Measurements from ENCODE around the gene CEACAM18. TPM values are rescaled to one million over a fixed set of nuclear protein-coding genes. Genes with fewer than 3 reads are reported as not detected.

CEACAM18 gene
- total RNA-seq, 1 donor from 2014 or later: not detected

DNA sequence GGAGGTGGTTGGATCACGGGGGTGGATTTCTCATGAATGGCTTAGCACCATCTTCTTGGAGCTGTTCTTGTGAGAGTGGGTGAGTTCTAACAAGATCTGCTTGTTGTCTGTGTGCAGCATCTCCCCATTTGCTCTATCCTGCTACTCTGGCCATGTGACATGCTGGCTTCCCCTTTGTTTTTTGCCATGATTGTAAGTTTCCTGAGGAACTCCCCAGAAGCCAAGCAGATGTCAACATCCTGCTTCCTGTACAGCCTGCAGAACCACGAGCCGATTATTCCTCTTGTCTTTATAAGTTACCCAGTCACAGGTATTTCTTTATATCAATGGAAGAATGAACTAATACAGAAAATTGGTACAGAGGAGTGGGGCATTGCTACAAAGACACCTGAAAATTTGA is 25.6 kb downstream of the CEACAM18 start:
- H3K36me3 Mint-ChIP-seq (ENCODE audit: unreplicated experiment): no peaks in the 10 kb centered on the region
- DNase-seq (ENCODE audit: extremely low spot score, unreplicated experiment): peak; percentile 17
- H3K4me3 Mint-ChIP-seq (ENCODE audit: unreplicated experiment): no peak overlapping the region
- H3K27ac Mint-ChIP-seq (ENCODE audit: unreplicated experiment): no peak overlapping the region
- TF ChIP-seq, protein P1, sequence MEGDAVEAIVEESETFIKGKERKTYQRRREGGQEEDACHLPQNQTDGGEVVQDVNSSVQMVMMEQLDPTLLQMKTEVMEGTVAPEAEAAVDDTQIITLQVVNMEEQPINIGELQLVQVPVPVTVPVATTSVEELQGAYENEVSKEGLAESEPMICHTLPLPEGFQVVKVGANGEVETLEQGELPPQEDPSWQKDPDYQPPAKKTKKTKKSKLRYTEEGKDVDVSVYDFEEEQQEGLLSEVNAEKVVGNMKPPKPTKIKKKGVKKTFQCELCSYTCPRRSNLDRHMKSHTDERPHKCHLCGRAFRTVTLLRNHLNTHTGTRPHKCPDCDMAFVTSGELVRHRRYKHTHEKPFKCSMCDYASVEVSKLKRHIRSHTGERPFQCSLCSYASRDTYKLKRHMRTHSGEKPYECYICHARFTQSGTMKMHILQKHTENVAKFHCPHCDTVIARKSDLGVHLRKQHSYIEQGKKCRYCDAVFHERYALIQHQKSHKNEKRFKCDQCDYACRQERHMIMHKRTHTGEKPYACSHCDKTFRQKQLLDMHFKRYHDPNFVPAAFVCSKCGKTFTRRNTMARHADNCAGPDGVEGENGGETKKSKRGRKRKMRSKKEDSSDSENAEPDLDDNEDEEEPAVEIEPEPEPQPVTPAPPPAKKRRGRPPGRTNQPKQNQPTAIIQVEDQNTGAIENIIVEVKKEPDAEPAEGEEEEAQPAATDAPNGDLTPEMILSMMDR (IDR thresholded peaks at IDR 0.05): no peak
- no peaks in the 10 kb centered on the region for H3K27me3 Mint-ChIP-seq (ENCODE audit: unreplicated experiment)
- H3K4me1 Mint-ChIP-seq (ENCODE audit: unreplicated experiment): no peaks in the 10 kb centered on the region
- H3K9me3 Mint-ChIP-seq (ENCODE audit: unreplicated experiment): peaks cover 22% of the 10 kb centered on the region

DNA sequence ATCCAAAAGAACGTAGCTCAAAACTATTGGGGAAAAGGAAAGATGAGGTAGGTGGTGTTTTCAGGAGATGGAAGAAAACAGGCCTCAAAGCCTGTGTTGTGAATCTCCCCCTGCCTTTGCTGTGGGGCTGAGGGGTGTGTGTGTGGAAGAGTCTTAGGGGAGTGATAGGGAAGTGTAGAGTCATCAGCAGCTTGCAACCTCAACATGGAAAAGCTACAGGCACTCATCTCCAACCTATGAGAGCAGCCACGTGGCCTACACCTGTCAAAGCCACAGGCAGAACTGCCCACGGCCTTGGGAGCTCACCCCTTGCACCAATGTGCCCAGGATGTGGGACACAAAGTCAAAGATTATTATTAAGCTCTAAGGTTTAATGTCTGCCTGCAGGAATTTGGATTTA is 27.6 kb downstream of the CEACAM18 start:
- TF ChIP-seq, protein P1 (IDR thresholded peaks at IDR 0.05): no peak

DNA sequence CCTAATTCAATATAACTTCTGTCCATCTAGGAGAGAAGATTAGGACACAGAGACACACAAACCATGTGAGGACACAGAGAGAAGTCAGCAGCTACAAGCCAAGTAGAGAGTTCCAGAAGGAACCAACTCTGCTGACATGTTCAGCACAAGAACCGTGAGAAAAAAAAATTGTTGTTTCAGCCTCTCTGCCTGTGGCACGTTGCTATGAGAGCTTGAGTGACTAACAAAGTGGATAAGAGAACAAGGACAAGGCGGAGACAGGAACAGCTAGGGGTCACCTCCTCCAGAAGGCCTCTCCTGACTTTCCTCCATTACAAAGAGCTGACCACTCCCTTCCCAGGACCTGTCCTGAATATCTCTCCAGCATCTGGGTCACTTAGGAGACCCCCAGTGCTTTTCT is 28.9 kb downstream of the CEACAM18 start:
- Mint-ChIP-seq H3K9me3 (ENCODE audit: unreplicated experiment) (peaks cover 16% of the 10 kb centered on the region), H3K4me1 (ENCODE audit: unreplicated experiment) (no peaks in the 10 kb centered on the region), H3K36me3 (ENCODE audit: unreplicated experiment) (no peaks in the 10 kb centered on the region), H3K4me3 (ENCODE audit: unreplicated experiment) (no peak overlapping the region), H3K27ac (ENCODE audit: unreplicated experiment) (no peak overlapping the region), H3K27me3 (ENCODE audit: unreplicated experiment) (no peaks in the 10 kb centered on the region)
- DNase-seq (ENCODE audit: extremely low spot score, unreplicated experiment): peak; percentile 15
- TF ChIP-seq, protein P1 (IDR thresholded peaks at IDR 0.05): no peak

More for the DNA sequence above, 27.6 kb downstream of the CEACAM18 start:
- no peaks in the 10 kb centered on the region for H3K36me3 Mint-ChIP-seq (ENCODE audit: unreplicated experiment)
- H3K27me3 Mint-ChIP-seq (ENCODE audit: unreplicated experiment): no peaks in the 10 kb centered on the region
- no peak overlapping the region for H3K27ac Mint-ChIP-seq (ENCODE audit: unreplicated experiment)
- no peaks in the 10 kb centered on the region for H3K4me1 Mint-ChIP-seq (ENCODE audit: unreplicated experiment)
- DNase-seq (ENCODE audit: extremely low spot score, unreplicated experiment): peak; percentile 54
- H3K4me3 Mint-ChIP-seq (ENCODE audit: unreplicated experiment): no peak overlapping the region
- H3K9me3 Mint-ChIP-seq (ENCODE audit: unreplicated experiment): peaks cover 22% of the 10 kb centered on the region

DNA sequence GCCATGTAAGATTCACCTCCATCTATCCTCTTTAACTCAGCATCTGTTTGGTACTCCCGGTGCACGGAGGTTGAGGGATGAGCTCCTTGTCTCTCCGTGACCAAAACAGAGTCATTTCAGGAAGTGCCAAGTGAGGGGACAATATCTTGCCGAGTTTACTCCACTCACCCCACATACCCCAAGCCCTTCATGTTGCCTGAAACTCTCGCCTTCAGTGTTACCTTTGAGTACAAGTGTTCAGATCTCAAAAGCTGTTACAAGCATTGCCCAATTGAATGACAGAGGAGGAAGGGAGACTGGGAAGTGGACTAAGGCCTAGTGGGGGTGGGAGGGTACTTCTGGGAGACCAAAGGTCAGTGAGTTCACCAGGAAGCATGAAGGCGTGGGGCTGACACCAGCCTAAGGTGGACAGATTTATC is 29.3 kb downstream of the CEACAM18 start:
- no peaks in the 10 kb centered on the region for H3K4me1 Mint-ChIP-seq (ENCODE audit: unreplicated experiment)
- peaks cover 12% of the 10 kb centered on the region for H3K9me3 Mint-ChIP-seq (ENCODE audit: unreplicated experiment)
- no peak overlapping the region for H3K4me3 Mint-ChIP-seq (ENCODE audit: unreplicated experiment)
- TF ChIP-seq, protein P1 (IDR thresholded peaks at IDR 0.05): no peak
- no peak overlapping the region for H3K27ac Mint-ChIP-seq (ENCODE audit: unreplicated experiment)
- no peaks in the 10 kb centered on the region for H3K36me3 Mint-ChIP-seq (ENCODE audit: unreplicated experiment)
- no peaks in the 10 kb centered on the region for H3K27me3 Mint-ChIP-seq (ENCODE audit: unreplicated experiment)
- DNase-seq (ENCODE audit: extremely low spot score, unreplicated experiment): peak; percentile 60

DNA sequence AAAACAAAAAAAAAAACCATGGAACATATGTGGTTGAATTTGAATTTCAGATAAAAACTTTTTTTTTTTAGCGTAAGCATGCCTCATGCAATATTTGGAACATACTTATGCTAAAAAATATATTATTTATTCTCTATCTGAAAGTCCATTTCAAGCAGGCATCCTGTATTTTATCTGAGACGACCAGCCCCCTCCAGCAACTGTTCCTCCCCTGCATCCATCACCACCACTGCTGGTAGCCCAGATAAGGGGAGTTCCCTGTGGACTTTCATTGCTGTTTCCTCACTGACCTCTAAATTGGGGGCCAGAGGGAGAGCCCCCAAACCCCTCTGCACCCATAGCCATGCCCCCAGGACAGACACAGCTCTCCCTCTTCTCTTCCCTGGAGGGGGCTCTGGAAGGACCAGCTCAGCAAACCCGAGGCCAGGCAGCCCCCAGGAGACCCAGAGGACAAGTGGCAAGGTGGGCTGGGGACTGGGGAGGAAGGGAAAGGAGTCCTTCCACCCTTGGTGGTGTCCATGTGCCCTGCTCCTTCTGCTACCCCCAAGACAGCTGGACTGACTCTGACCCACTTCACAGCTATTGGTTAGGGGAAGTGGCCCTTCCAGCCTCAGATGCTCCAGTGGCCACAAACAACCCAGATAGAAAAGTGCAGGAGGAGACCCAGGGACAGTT is 29.9 kb downstream of the CEACAM18 start:
- TF ChIP-seq, protein P1 (IDR thresholded peaks at IDR 0.05): no peak
- no peak overlapping the region for H3K4me3 Mint-ChIP-seq (ENCODE audit: unreplicated experiment)
- no peaks in the 10 kb centered on the region for H3K36me3 Mint-ChIP-seq (ENCODE audit: unreplicated experiment)
- H3K9me3 Mint-ChIP-seq (ENCODE audit: unreplicated experiment): peaks cover 6% of the 10 kb centered on the region
- no peaks in the 10 kb centered on the region for H3K4me1 Mint-ChIP-seq (ENCODE audit: unreplicated experiment)
- H3K27ac Mint-ChIP-seq (ENCODE audit: unreplicated experiment): no peak overlapping the region
- peak; percentile 69 for DNase-seq (ENCODE audit: extremely low spot score, unreplicated experiment)
- no peaks in the 10 kb centered on the region for H3K27me3 Mint-ChIP-seq (ENCODE audit: unreplicated experiment)
